Endothelial cell of umbilical vein (primary cell): ENCODE results near the gene ZBTB46. TPM values are rescaled to one million over a fixed set of nuclear protein-coding genes. Genes with fewer than 3 reads are reported as not detected.

Experiments
- BruUV-seq: library from RNA; stranded (reverse); fragments of 400-500 nt; replicated peaks from 2 replicates; lab custom pipeline; 2021; lab: Mats Ljungman, UMichigan
- CTCF ChIA-PET: fragments of 300-600, 350-600 bp; sonication (Branson Sonifier 250); formaldehyde crosslinking; loops from one replicate; lab custom pipeline; 2021; ENCODE audit warnings: antibody characterized with exemption, inconsistent platforms; lab: Charles Lee
- POLR2A ChIA-PET: fragments of 300-600, 350-600 bp; sonication (Branson Sonifier 250); formaldehyde crosslinking; loops from one replicate; lab custom pipeline; 2021; ENCODE audit warnings: antibody characterized with exemption, inconsistent platforms; lab: Charles Lee
- DNase-seq: peaks from one replicate; pipeline ENCODE4 v3.0.0-alpha.2; 2011; ENCODE audit warnings: low read depth, low spot score
- FAIRE-seq: peaks from 2 replicates; lab custom pipeline; 2011; peaks lifted over from hg19 to GRCh38; lab: Jason Lieb, UNC
- H2AFZ ChIP-seq: 2 replicates; pipeline ENCODE4 v1.6.0; 2012; ENCODE audit warnings: low read depth, low read length, control low read depth, inconsistent platforms
- H3K27ac ChIP-seq: 2 replicates; pipeline ENCODE4 v1.5.1; 2011; ENCODE audit warnings: low read depth, mild to moderate bottlenecking, control low read depth, low read length, moderate library complexity; ENCODE audit not compliant: insufficient read depth
- H3K27me3 ChIP-seq, 2 experiments: 2 replicates each; pipeline versions ENCODE4 v1.6.0 to v1.6.1; 2011; ENCODE audit warnings: low read length in 2 of 2, mixed read lengths in 1 of 2; ENCODE audit not compliant: control insufficient read depth in 2 of 2, insufficient read depth in 2 of 2
- H3K36me3 ChIP-seq, 2 experiments: 2 replicates in 1 of 2; 3 replicates in 1 of 2; pipeline ENCODE4 v1.5.1; 2011; ENCODE audit warnings: low read length in 2 of 2, mild to moderate bottlenecking in 1 of 2, moderate library complexity in 1 of 2; ENCODE audit not compliant: control insufficient read depth in 2 of 2, insufficient read depth in 2 of 2; ENCODE audit errors: extremely low read depth in 1 of 2
- H3K4me1 ChIP-seq: 3 replicates; pipeline ENCODE4 v1.5.1; 2011; ENCODE audit warnings: mild to moderate bottlenecking, low read length; ENCODE audit not compliant: control insufficient read depth, insufficient read depth; ENCODE audit errors: extremely low read depth
- H3K4me2 ChIP-seq: 2 replicates; pipeline ENCODE4 v1.6.1; 2011; ENCODE audit warnings: low read length, control low read depth, mixed read lengths; ENCODE audit not compliant: insufficient read depth
- H3K4me3 ChIP-seq, 3 experiments: fragments of 200-600 bp in 1 of 3; sonication (generic), shearing (Covaris generic) in 1 of 3; replicated peaks in 1 of 3; 2 replicates each; pipeline ENCODE4 v1.5.1; 2011 to 2016; ENCODE audit warnings: control low read depth in 3 of 3, low read length in 3 of 3, mild to moderate bottlenecking in 2 of 3, inconsistent platforms in 1 of 3, low read depth in 1 of 3, moderate library complexity in 1 of 3; ENCODE audit not compliant: insufficient read depth in 1 of 3
- H3K79me2 ChIP-seq: 2 replicates; pipeline ENCODE4 v1.6.0; 2012; ENCODE audit warnings: low read length, inconsistent platforms; ENCODE audit not compliant: control insufficient read depth, insufficient read depth
- H3K9ac ChIP-seq: replicated peaks from 2 replicates; pipeline ENCODE3; 2011; ENCODE audit warnings: low read length, control low read depth; ENCODE audit not compliant: insufficient read depth; ENCODE audit errors: extremely low read depth
- H3K9me1 ChIP-seq: replicated peaks from 3 replicates; pipeline ENCODE4 v1.6.0; 2011; ENCODE audit warnings: mild to moderate bottlenecking, low read length; ENCODE audit not compliant: control insufficient read depth, insufficient read depth; ENCODE audit errors: extremely low read depth
- H3K9me3 ChIP-seq: replicated peaks from 2 replicates; pipeline ENCODE4 v1.5.1; 2012; ENCODE audit warnings: low read length, inconsistent platforms; ENCODE audit not compliant: control insufficient read depth, insufficient read depth
- H4K20me1 ChIP-seq: replicated peaks from 2 replicates; pipeline ENCODE3; 2011; ENCODE audit warnings: mild to moderate bottlenecking, low read length; ENCODE audit not compliant: control insufficient read depth, insufficient read depth; ENCODE audit errors: extremely low read depth
- EZH2 ChIP-seq: IDR thresholded peaks from 2 replicates; pipeline ENCODE4 v1.6.1; 2012; ENCODE audit warnings: borderline replicate concordance, low read depth, mild to moderate bottlenecking, moderate library complexity, low read length, inconsistent platforms; ENCODE audit not compliant: severe bottlenecking
- FOS ChIP-seq: IDR thresholded peaks from 2 replicates; pipeline ENCODE4 v1.6.1; 2011; ENCODE audit warnings: mild to moderate bottlenecking, low read length, moderate library complexity, borderline replicate concordance; ENCODE audit not compliant: insufficient read depth
- GATA2 ChIP-seq: IDR thresholded peaks from 2 replicates; pipeline ENCODE4 v1.7.0; 2011; ENCODE audit warnings: low read depth, mild to moderate bottlenecking, moderate library complexity, mixed read lengths, low read length; ENCODE audit not compliant: insufficient read length, insufficient read depth
- JUN ChIP-seq: IDR thresholded peaks from 2 replicates; pipeline ENCODE4 v1.6.1; 2011; ENCODE audit warnings: borderline replicate concordance, low read depth; ENCODE audit not compliant: insufficient read length, insufficient read depth
- MYC ChIP-seq: IDR thresholded peaks from one replicate; pipeline ENCODE4 v1.6.1; 2011; ENCODE audit warnings: mild to moderate bottlenecking, low read depth, low read length
- POLR2A ChIP-seq: IDR thresholded peaks from 2 replicates; pipeline ENCODE4 v1.6.1; 2012; ENCODE audit warnings: low read depth, mild to moderate bottlenecking, control low read depth, low read length
- POLR2AphosphoS5 ChIP-seq: IDR thresholded peaks from 2 replicates; pipeline ENCODE4 v1.6.1; 2012; ENCODE audit warnings: low read depth, mild to moderate bottlenecking, control low read depth, low read length, moderate library complexity; ENCODE audit not compliant: insufficient read depth
- dilution Hi-C: fragments of 300-500 bp; cut with MboI; formaldehyde crosslinking; loops from one replicate; pipeline ENCODE4 v1.15.0; 2019; ENCODE audit warnings: low sequenced_read_pairs; ENCODE audit not compliant: extremely low pct_ligation_motif_present
- intact Hi-C: fragments of 100-400 bp; cut with micrococcal nuclease; formaldehyde crosslinking; loops from one replicate; pipeline ENCODE4 v1.10.0; 2022
- polyA plus RNA-seq, 4 experiments: library from polyadenylated mRNA; depleted of rRNA in 3 of 4; stranded (reverse) in 3 of 4; unstranded in 1 of 4; fragments of >200 nt; gene quantifications; 2 replicates each; pipeline versions ENCODE4 v1.2.1 to v1.2.3, GENCODE V29; 2011 to 2012; ENCODE audit warnings: missing spikeins in 1 of 4
- total RNA-seq: library from RNA; stranded (reverse); gene quantifications from 2 replicates; pipeline ENCODE4 v1.2.3, GENCODE V29; 2021
- TF ChIP-seq, protein P1 (sequence below): IDR thresholded peaks from 2 replicates; pipeline ENCODE4 v1.6.1; 2011; ENCODE audit not compliant: insufficient read depth, insufficient read length
- TF ChIP-seq, protein P2 (sequence below), 2 donors: IDR thresholded peaks; 1 replicate in 1 of 2; 2 replicates in 1 of 2; pipeline ENCODE4 v1.5.1; 2011; ENCODE audit warnings: low read length in 2 of 2, mild to moderate bottlenecking in 2 of 2, moderate library complexity in 2 of 2, control low read depth in 1 of 2, inconsistent platforms in 1 of 2, low read depth in 1 of 2; ENCODE audit not compliant: insufficient read depth in 1 of 2; ENCODE audit errors: extremely low read depth in 1 of 2

Gene ZBTB46
- total and polyA plus RNA-seq, 2 donors (not counting 3 experiments of a cell fraction or from before 2014, with no cell fraction given), result 1.3 to 7.1 TPM

DNA sequence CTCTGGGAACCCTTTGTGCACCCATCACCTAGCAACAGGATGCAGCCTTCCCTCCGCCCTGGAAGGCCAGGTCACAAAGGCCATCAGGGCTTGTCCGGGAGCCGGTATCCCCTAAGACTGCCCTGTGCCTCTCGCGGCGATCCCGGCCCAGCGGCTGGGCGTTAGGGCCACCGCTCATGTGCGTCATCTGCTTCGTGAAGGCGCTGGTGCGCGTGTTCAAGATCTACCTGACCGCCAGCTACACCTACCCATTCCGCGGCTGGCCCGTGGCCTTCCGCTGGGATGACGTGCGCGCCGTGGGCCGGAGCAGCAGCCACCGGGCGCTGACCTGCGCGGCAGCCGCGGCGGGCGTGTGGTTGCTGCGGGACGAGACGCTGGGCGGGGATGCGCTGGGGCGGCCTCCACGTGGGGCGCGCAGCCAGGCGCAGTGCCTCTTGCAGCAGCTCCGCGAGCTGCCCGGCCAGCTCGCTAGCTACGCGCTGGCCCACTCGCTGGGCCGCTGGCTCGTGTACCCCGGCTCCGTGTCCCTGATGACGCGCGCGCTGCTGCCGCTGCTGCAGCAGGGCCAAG lies 30.4 kb upstream of the ZBTB46 start, which contains the start of gene ABHD16B:
ABHD16B (plus strand) TSS at position 134 of the 570 bp plus-strand sequence; CDS start at position 177, 43 bp downstream.
- H4K20me1 ChIP-seq, result no peaks in the 10 kb centered on the region
- intact Hi-C loops (loop anchor here (5.0 kb wide), 1 partner anchor 34 kb away; no protein-coding TSS in a partner anchor), dilution Hi-C loops (no loop called here)
- CTCF ChIA-PET, result interaction anchor here (1.1 kb wide), 1 partner anchor 324 kb away, joined by 3 read pairs; the partner anchor contains the start of gene PTK6
- no TSS peak for BruUV-seq
- no peak for FAIRE-seq
- no peak within 1 kb of the TSS for H2AFZ ChIP-seq
- peaks cover 0 to 4% of the 10 kb centered on the region in 2 experiments for H3K36me3 ChIP-seq
- H3K79me2 ChIP-seq, result peaks cover 10% of the 10 kb centered on the region
- H3K9ac ChIP-seq, result no peak within 1 kb of the TSS
- no peak within 1 kb of the TSS for H3K27ac ChIP-seq
- no peak within 1 kb of the TSS for H3K4me3 ChIP-seq
- no peak for TF ChIP-seq POLR2AphosphoS5
- H3K4me2 ChIP-seq, result no peak within 1 kb of the TSS
- peaks cover 22% of the 10 kb centered on the region for H3K4me1 ChIP-seq
- no peaks in the 10 kb centered on the region for H3K27me3 ChIP-seq
- no peak for DNase-seq
- POLR2A ChIA-PET, result no interaction called here
- H3K9me1 ChIP-seq, result no peaks in the 10 kb centered on the region
- H3K9me3 ChIP-seq, result no peaks in the 10 kb centered on the region

DNA sequence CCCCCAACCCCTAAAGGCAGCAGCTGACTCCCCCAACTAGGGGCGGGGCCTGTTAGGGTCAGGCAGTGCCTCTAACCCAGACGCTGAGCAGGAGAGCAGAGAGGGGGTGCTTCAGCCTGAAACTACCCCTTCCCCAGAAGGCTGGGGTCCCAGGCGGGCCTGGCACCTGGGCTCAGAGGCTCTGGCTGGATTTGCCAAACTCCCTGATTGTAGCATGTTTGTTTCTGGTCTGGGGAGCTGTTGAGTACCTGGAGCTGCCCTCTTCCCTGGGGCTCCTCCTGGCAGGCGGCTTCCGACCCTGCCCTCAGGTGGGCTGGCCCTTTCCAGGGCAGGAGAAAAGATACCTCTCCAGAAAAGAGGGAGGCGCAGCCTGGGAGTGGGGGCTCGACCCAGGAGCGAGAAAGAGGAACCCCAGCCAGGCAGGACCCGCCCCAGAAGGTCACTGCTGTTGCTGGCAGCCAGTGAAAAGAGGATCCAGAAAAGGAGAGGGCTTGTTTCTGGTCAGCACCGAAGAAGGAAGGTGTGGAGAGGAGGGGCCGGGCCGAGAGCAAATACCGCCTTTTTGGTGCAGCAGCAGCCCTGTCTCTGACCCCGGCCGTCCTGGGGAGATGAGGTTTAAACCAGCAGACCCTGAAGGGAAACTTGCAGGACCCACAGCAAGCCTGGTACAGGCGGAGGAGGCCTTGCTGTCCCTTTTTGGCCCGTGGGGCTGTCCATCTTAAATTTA lies 29.4 kb upstream of the ZBTB46 start:
- no peaks in the 10 kb centered on the region for H3K27me3 ChIP-seq
- no peak overlapping the region for H3K4me3 ChIP-seq
- no peak overlapping the region for H3K4me2 ChIP-seq
- peaks cover 1% of the 10 kb centered on the region for H3K79me2 ChIP-seq
- peaks cover 22% of the 10 kb centered on the region for H3K4me1 ChIP-seq
- no peaks in the 10 kb centered on the region for H3K9me1 ChIP-seq
- intact Hi-C loops, result loop anchor here (5.0 kb wide), 1 partner anchor 33 kb away; no protein-coding TSS in a partner anchor
- H3K9me3 ChIP-seq, result no peaks in the 10 kb centered on the region
- FAIRE-seq (no peak), DNase-seq (no peak)
- no peak overlapping the region for H3K27ac ChIP-seq
- CTCF ChIA-PET, result no interaction called here
- no peak overlapping the region for H2AFZ ChIP-seq
- dilution Hi-C loops, result no loop called here
- no peak overlapping the region for H3K9ac ChIP-seq
- peaks cover 0 to 4% of the 10 kb centered on the region in 2 experiments for H3K36me3 ChIP-seq
- TF ChIP-seq MYC (no peak), POLR2A (no peak), GATA2 (no peak), POLR2AphosphoS5 (no peak), FOS (no peak), JUN (no peak), EZH2 (no peak)
- TF ChIP-seq, protein P1, sequence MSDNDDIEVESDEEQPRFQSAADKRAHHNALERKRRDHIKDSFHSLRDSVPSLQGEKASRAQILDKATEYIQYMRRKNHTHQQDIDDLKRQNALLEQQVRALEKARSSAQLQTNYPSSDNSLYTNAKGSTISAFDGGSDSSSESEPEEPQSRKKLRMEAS, result no peak
- TF ChIP-seq, protein P2, sequence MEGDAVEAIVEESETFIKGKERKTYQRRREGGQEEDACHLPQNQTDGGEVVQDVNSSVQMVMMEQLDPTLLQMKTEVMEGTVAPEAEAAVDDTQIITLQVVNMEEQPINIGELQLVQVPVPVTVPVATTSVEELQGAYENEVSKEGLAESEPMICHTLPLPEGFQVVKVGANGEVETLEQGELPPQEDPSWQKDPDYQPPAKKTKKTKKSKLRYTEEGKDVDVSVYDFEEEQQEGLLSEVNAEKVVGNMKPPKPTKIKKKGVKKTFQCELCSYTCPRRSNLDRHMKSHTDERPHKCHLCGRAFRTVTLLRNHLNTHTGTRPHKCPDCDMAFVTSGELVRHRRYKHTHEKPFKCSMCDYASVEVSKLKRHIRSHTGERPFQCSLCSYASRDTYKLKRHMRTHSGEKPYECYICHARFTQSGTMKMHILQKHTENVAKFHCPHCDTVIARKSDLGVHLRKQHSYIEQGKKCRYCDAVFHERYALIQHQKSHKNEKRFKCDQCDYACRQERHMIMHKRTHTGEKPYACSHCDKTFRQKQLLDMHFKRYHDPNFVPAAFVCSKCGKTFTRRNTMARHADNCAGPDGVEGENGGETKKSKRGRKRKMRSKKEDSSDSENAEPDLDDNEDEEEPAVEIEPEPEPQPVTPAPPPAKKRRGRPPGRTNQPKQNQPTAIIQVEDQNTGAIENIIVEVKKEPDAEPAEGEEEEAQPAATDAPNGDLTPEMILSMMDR (IDR thresholded peaks at IDR 0.05; ENCODE audit: extremely low read depth in 1 of 2, insufficient read depth in 1 of 2, low read depth in 1 of 2, low read length in 2 of 2), result no peak
- no peaks in the 10 kb centered on the region for H4K20me1 ChIP-seq
- POLR2A ChIA-PET, result no interaction called here
- BruUV-seq, result no TSS peak
